Fibroblast of lung (primary cell): Measurements from ENCODE around the gene PROCA1. TPM values are rescaled to one million over a fixed set of nuclear protein-coding genes. Genes with fewer than 3 reads are reported as not detected.
"Not testable (repeated sequence)": the region's sequence is repeated elsewhere in the genome, so short reads cannot be mapped to it uniquely, and the experiment has no call there.

Source experiments
- DNase-seq, 2 donors: peaks; one replicate each; pipeline versions ENCODE4 v3.0.0 to v3.0.0-alpha.2; 2010; ENCODE audit warnings: low read depth in 2 of 2
- H2AFZ ChIP-seq: 2 replicates; pipeline ENCODE4 v1.5.1; 2012; ENCODE audit warnings: low read length, control low read depth, inconsistent platforms
- H3K27ac ChIP-seq: 2 replicates; pipeline ENCODE4 v1.5.1; 2011; ENCODE audit warnings: low read length, control low read depth; ENCODE audit not compliant: insufficient read depth
- H3K27me3 ChIP-seq: 2 replicates; pipeline ENCODE4 v1.5.1; 2011; ENCODE audit warnings: mild to moderate bottlenecking, low read length; ENCODE audit not compliant: control insufficient read depth, insufficient read depth
- H3K36me3 ChIP-seq: 2 replicates; pipeline ENCODE4 v1.5.1; 2011; ENCODE audit warnings: low read length; ENCODE audit not compliant: control insufficient read depth, insufficient read depth
- H3K4me1 ChIP-seq: 2 replicates; pipeline ENCODE4 v1.5.1; 2011; ENCODE audit warnings: low read length; ENCODE audit not compliant: control insufficient read depth, insufficient read depth; ENCODE audit errors: extremely low read depth
- H3K4me2 ChIP-seq: 2 replicates; pipeline ENCODE4 v1.5.1; 2011; ENCODE audit warnings: low read length, control low read depth; ENCODE audit not compliant: insufficient read depth; ENCODE audit errors: extremely low read depth
- H3K4me3 ChIP-seq, 4 experiments: fragments of 200-600 bp in 1 of 4; sonication (generic) in 1 of 4; replicated peaks in 1 of 4; 2 replicates each; pipeline ENCODE4 v1.5.1; 2011 to 2016; ENCODE audit warnings: low read length in 4 of 4, low read depth in 3 of 4, mild to moderate bottlenecking in 3 of 4, control low read depth in 2 of 4, inconsistent platforms in 1 of 4, mixed read lengths in 1 of 4; ENCODE audit not compliant: insufficient read depth in 1 of 4; ENCODE audit errors: control extremely low read depth in 1 of 4
- H3K79me2 ChIP-seq: 2 replicates; pipeline ENCODE4 v1.5.1; 2012; ENCODE audit warnings: mild to moderate bottlenecking, low read length, inconsistent platforms; ENCODE audit not compliant: control insufficient read depth, insufficient read depth
- H3K9ac ChIP-seq: 2 replicates; pipeline ENCODE4 v1.5.1; 2011; ENCODE audit warnings: mild to moderate bottlenecking, low read length, control low read depth; ENCODE audit not compliant: insufficient read depth
- H3K9me3 ChIP-seq: 2 replicates; pipeline ENCODE4 v1.5.1; 2012; ENCODE audit warnings: low read depth, low read length; ENCODE audit not compliant: control insufficient read depth, insufficient read depth
- H4K20me1 ChIP-seq: 2 replicates; pipeline ENCODE4 v1.5.1; 2011; ENCODE audit warnings: low read length; ENCODE audit not compliant: control insufficient read depth, insufficient read depth; ENCODE audit errors: extremely low read depth
- CTCF ChIP-seq, 2 donors: IDR thresholded peaks in 1 of 2; conservative IDR thresholded peaks in 1 of 2; 1 replicate in 1 of 2; 2 replicates in 1 of 2; pipeline ENCODE4 v1.5.1; 2011 to 2012; ENCODE audit warnings: low read length in 2 of 2, control low read depth in 1 of 2, inconsistent platforms in 1 of 2, low read depth in 1 of 2, mild to moderate bottlenecking in 1 of 2
- EZH2 ChIP-seq: IDR thresholded peaks from 2 replicates; pipeline ENCODE4 v1.5.1; 2012; ENCODE audit warnings: low read length, control low read depth, mild to moderate bottlenecking; ENCODE audit errors: missing control alignments
- polyA plus RNA-seq, 2 donors: library from polyadenylated mRNA; depleted of rRNA in 1 of 2; stranded (reverse) in 1 of 2; unstranded in 1 of 2; fragments of >200 nt; gene quantifications; 2 replicates each; pipeline ENCODE4 v1.2.1, GENCODE V29; 2011 to 2012; ENCODE audit warnings: missing spikeins in 1 of 2
- total RNA-seq: library from RNA; depleted of rRNA; stranded (reverse); fragments of >200 nt; gene quantifications from 2 replicates; pipeline ENCODE4 v1.2.1, GENCODE V29; 2014

The PROCA1 gene
- total and polyA plus RNA-seq, 2 donors (not counting 1 experiment from before 2014, with no cell fraction given) = 0.85 to 2.6 TPM

DNA sequence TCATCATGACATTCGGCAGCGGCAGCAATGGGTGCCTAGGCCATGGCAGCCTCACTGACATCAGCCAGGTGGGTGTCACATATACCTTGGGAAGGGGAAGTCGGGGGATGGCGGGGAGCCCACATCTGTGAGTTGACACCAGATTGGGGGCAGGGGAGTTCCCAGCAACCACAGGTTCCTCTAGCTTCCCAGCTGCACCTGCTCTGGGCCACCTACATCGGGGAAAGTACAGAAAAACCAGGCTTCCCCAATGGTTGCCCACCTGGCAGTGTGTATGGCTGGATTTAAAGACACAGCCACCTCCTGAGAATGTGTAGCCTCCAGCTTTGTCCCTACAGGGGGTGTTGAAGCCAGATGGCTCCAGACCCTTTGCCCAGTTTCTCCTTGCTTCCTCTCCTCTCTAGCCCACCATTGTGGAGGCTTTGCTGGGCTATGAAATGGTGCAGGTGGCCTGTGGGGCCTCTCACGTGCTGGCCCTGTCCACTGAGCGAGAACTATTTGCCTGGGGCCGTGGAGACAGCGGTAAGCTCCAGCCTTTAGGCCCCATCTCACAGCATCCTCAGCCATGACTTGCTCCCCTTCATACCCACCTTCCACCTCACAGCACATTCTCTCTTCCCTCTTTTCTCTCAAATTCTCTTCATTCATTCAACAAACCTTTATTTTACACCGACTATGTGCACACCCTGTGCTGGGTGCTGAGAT, 27.1 kb upstream of the PROCA1 start:
- Histone ChIP-seq H3K36me3 (no peaks in the 10 kb centered on the region), H3K27ac (no peak overlapping the region), H2AFZ (no peak overlapping the region), H4K20me1 (no peaks in the 10 kb centered on the region), H3K9ac (no peak overlapping the region), H3K4me2 (no peak overlapping the region), H3K4me1 (no peaks in the 10 kb centered on the region), H3K27me3 (no peaks in the 10 kb centered on the region), H3K4me3 (no peak overlapping the region), H3K79me2 (no peaks in the 10 kb centered on the region), H3K9me3 (no peaks in the 10 kb centered on the region)
- no peak for DNase-seq
- no peak for TF ChIP-seq EZH2
- TF ChIP-seq CTCF (conservative IDR thresholded peaks at IDR 0.05 in 1 of 2, IDR thresholded peaks at IDR 0.05 in 1 of 2; ENCODE audit: low read depth in 1 of 2, low read length in 2 of 2) = no peak

GRCh38 chr17:28737770-28738679, 26.3 kb upstream of the PROCA1 start:
- Histone ChIP-seq H3K36me3 (no peaks in the 10 kb centered on the region), H3K79me2 (no peaks in the 10 kb centered on the region), H3K27ac (no peak overlapping the region), H3K4me1 (no peaks in the 10 kb centered on the region), H3K4me3 (no peak overlapping the region), H3K4me2 (no peak overlapping the region), H3K9ac (no peak overlapping the region), H3K27me3 (no peaks in the 10 kb centered on the region), H4K20me1 (no peaks in the 10 kb centered on the region), H3K9me3 (no peaks in the 10 kb centered on the region), H2AFZ (no peak overlapping the region)
- no peak for TF ChIP-seq CTCF (conservative IDR thresholded peaks at IDR 0.05 in 1 of 2, IDR thresholded peaks at IDR 0.05 in 1 of 2; ENCODE audit: low read depth in 1 of 2, low read length in 2 of 2)
- TF ChIP-seq EZH2 = no peak
- DNase-seq = no peak

DNA sequence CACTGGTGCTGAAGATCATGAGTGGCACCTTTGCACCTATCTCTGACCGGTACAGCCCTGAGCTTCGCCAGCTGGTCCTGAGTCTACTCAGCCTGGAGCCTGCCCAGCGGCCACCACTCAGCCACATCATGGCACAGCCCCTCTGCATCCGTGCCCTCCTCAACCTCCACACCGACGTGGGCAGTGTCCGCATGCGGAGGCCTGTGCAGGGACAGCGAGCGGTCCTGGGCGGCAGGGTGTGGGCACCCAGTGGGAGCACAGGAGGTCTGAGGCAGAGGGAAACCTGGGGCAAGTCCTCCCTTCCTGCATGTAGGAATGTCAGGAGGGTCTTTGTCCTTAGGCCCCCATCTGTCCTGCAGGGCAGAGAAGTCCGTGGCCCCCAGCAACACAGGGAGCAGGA, 25.6 kb upstream of the PROCA1 start:
- Histone ChIP-seq H2AFZ (no peak overlapping the region), H3K36me3 (no peaks in the 10 kb centered on the region), H3K9me3 (no peaks in the 10 kb centered on the region), H3K79me2 (no peaks in the 10 kb centered on the region), H3K9ac (no peak overlapping the region), H4K20me1 (no peaks in the 10 kb centered on the region), H3K4me2 (no peak overlapping the region), H3K27ac (no peak overlapping the region), H3K4me1 (no peaks in the 10 kb centered on the region), H3K27me3 (no peaks in the 10 kb centered on the region), H3K4me3 (no peak overlapping the region)
- no peak for DNase-seq
- no peak for TF ChIP-seq EZH2
- TF ChIP-seq CTCF (conservative IDR thresholded peaks at IDR 0.05 in 1 of 2, IDR thresholded peaks at IDR 0.05 in 1 of 2; ENCODE audit: low read depth in 1 of 2, low read length in 2 of 2) = no peak

GRCh38 chr17:28735913-28736769, 24.5 kb upstream of the PROCA1 start:
- not testable (repeated sequence) for H3K36me3 ChIP-seq, H3K9me3 ChIP-seq, H3K27me3 ChIP-seq, H3K9ac ChIP-seq, H3K27ac ChIP-seq, H3K4me2 ChIP-seq, H4K20me1 ChIP-seq, H3K4me3 ChIP-seq, DNase-seq, H2AFZ ChIP-seq, H3K79me2 ChIP-seq, H3K4me1 ChIP-seq
